ENCODE measurements around the gene PDS5A. TPM values are rescaled to one million over a fixed set of nuclear protein-coding genes. Genes with fewer than 3 reads are reported as not detected.

Gene PDS5A
- total and polyA plus RNA-seq, 2 donors (not counting 1 experiment from before 2014, with no cell fraction given), result 46.9 to 74.0 TPM

DNA sequence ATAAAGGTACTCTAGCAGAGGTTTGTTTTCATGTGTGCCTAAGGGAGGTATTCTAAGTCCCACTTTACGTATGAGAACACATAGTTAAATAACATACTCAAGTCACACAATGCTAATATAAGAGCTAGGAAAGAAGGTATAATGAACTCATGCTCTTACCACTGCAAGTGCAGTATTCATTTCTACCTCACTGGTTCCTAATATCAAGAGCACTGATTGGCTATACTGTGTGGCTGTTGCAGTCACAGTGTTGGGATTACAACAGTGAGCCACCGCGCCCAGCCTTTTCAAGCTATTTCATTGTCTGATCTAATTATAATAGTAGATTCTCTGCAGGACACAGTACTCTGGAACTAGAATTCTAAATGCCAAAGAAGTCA, 84.0 kb downstream of the PDS5A start:
- Histone ChIP-seq H3K27ac (ENCODE audit: insufficient read depth, low read length) (no peak overlapping the region), H3K9me3 (ENCODE audit: control insufficient read depth, insufficient read depth, low read depth, low read length) (no peaks in the 10 kb centered on the region), H3K4me3 (replicated peaks in 1 of 4; ENCODE audit: control extremely low read depth in 1 of 4, insufficient read depth in 1 of 4, low read depth in 3 of 4, low read length in 4 of 4) (no peak overlapping the region), H3K4me2 (ENCODE audit: extremely low read depth, insufficient read depth, low read length) (no peak overlapping the region), H3K36me3 (ENCODE audit: control insufficient read depth, insufficient read depth, low read length) (no peaks in the 10 kb centered on the region), H3K79me2 (ENCODE audit: control insufficient read depth, insufficient read depth, low read length) (no peaks in the 10 kb centered on the region), H2AFZ (ENCODE audit: low read length) (no peak overlapping the region), H3K9ac (ENCODE audit: insufficient read depth, low read length) (no peak overlapping the region), H3K27me3 (ENCODE audit: control insufficient read depth, insufficient read depth, low read length) (no peaks in the 10 kb centered on the region), H3K4me1 (ENCODE audit: control insufficient read depth, extremely low read depth, insufficient read depth, low read length) (no peaks in the 10 kb centered on the region), H4K20me1 (ENCODE audit: control insufficient read depth, extremely low read depth, insufficient read depth, low read length) (no peaks in the 10 kb centered on the region)
- TF ChIP-seq EZH2 (IDR thresholded peaks at IDR 0.05; ENCODE audit: low read length, missing control alignments), result no peak
- no peak for DNase-seq (ENCODE audit: low read depth in 2 of 2)

DNA sequence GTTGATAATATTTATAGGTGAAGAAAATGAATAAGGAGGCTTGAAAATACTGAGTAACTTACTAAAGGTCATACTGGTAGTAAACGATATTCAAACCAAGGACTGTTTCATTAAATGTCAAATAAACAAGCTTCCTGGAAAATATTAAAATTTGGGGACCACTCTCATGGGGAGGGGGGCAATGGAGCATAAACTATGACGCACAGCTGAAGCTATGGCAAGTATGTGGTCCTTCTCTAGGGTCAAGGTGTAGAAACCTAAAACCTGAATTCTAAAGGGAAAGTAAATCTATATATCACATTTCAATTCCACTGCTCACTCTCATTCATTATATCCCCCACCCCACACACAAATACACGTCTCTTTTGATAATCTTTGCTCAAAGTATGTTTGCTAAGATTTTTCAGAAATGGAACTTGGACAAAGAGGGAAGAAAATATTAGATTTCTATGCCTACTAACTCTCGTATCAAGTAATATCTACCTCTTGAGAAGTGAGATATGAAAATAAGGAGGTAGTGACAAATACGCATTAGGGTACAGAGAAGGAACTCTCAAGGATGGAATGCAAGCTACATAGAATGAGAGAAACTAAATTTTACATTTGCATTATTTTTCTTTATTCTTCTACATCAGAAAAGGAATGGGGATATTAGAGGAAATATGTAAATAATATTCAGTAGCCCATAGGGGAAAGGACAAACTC, 84.6 kb downstream of the PDS5A start:
- Histone ChIP-seq H3K4me1 (ENCODE audit: control insufficient read depth, extremely low read depth, insufficient read depth, low read length) (no peaks in the 10 kb centered on the region), H3K79me2 (ENCODE audit: control insufficient read depth, insufficient read depth, low read length) (no peaks in the 10 kb centered on the region), H3K9ac (ENCODE audit: insufficient read depth, low read length) (no peak overlapping the region), H3K27ac (ENCODE audit: insufficient read depth, low read length) (no peak overlapping the region), H3K4me3 (replicated peaks in 1 of 4; ENCODE audit: control extremely low read depth in 1 of 4, insufficient read depth in 1 of 4, low read depth in 3 of 4, low read length in 4 of 4) (no peak overlapping the region), H3K4me2 (ENCODE audit: extremely low read depth, insufficient read depth, low read length) (no peak overlapping the region), H3K9me3 (ENCODE audit: control insufficient read depth, insufficient read depth, low read depth, low read length) (no peaks in the 10 kb centered on the region), H3K27me3 (ENCODE audit: control insufficient read depth, insufficient read depth, low read length) (no peaks in the 10 kb centered on the region), H4K20me1 (ENCODE audit: control insufficient read depth, extremely low read depth, insufficient read depth, low read length) (no peaks in the 10 kb centered on the region), H2AFZ (ENCODE audit: low read length) (no peak overlapping the region), H3K36me3 (ENCODE audit: control insufficient read depth, insufficient read depth, low read length) (no peaks in the 10 kb centered on the region)
- TF ChIP-seq EZH2 (IDR thresholded peaks at IDR 0.05; ENCODE audit: low read length, missing control alignments) (no peak), CTCF (conservative IDR thresholded peaks at IDR 0.05 in 1 of 2, IDR thresholded peaks at IDR 0.05 in 1 of 2; ENCODE audit: low read depth in 1 of 2, low read length in 2 of 2) (no peak)
- DNase-seq (ENCODE audit: low read depth in 2 of 2), result no peak

DNA sequence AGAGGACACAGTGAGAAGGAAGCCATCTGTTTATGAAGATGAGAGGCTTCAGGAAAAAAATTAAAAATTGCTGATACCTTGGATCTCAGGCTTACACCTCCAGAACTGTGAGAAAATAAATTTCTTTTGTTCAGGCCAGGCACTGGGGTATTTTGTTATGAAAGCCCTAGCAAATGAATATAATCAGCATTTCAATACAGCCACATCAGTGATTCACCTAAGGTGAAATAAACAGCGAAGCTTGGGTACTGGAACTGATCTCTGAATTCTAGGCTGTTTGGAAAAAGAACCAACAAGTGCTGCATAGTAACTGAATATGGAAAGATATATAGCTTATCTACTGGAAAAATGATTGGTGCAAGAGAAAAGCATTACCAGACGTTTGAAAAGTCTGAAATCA, 88.5 kb downstream of the PDS5A start:
- Histone ChIP-seq H4K20me1 (ENCODE audit: control insufficient read depth, extremely low read depth, insufficient read depth, low read length) (no peaks in the 10 kb centered on the region), H3K4me1 (ENCODE audit: control insufficient read depth, extremely low read depth, insufficient read depth, low read length) (no peaks in the 10 kb centered on the region), H2AFZ (ENCODE audit: low read length) (no peak overlapping the region), H3K9ac (ENCODE audit: insufficient read depth, low read length) (no peak overlapping the region), H3K9me3 (ENCODE audit: control insufficient read depth, insufficient read depth, low read depth, low read length) (no peaks in the 10 kb centered on the region), H3K4me3 (replicated peaks in 1 of 4; ENCODE audit: control extremely low read depth in 1 of 4, insufficient read depth in 1 of 4, low read depth in 3 of 4, low read length in 4 of 4) (no peak overlapping the region), H3K27me3 (ENCODE audit: control insufficient read depth, insufficient read depth, low read length) (no peaks in the 10 kb centered on the region), H3K27ac (ENCODE audit: insufficient read depth, low read length) (no peak overlapping the region), H3K36me3 (ENCODE audit: control insufficient read depth, insufficient read depth, low read length) (no peaks in the 10 kb centered on the region), H3K79me2 (ENCODE audit: control insufficient read depth, insufficient read depth, low read length) (no peaks in the 10 kb centered on the region), H3K4me2 (ENCODE audit: extremely low read depth, insufficient read depth, low read length) (no peak overlapping the region)
- TF ChIP-seq EZH2 (IDR thresholded peaks at IDR 0.05; ENCODE audit: low read length, missing control alignments) (no peak), CTCF (conservative IDR thresholded peaks at IDR 0.05 in 1 of 2, IDR thresholded peaks at IDR 0.05 in 1 of 2; ENCODE audit: low read depth in 1 of 2, low read length in 2 of 2) (no peak)
- DNase-seq (ENCODE audit: low read depth in 2 of 2), result no peak

Data from fibroblast of lung (primary cell).